HG03575 (cell line): ENCODE data around the gene EXT2.

ENCODE experiments used
- ATAC-seq: cut with Tn5 transposase; IDR thresholded peaks from one replicate; pipeline ENCODE4 v1.9.1; 2021; ENCODE audit not compliant: unreplicated experiment, insufficient number of reproducible peaks, low FRiP score; ENCODE audit errors: extremely low read depth

Gene EXT2

GRCh38 chr11:44149651-44150050 lies 54.2 kb downstream of the EXT2 start:
- ATAC-seq, result no peak

- ATAC-seq, result no peak
These were observed 54.9 kb downstream of the EXT2 start for GRCh38 chr11:44150401-44150800.

- ATAC-seq, result no peak
These were observed 61.5 kb downstream of the EXT2 start for GRCh38 chr11:44157019-44157418.

GRCh38 chr11:44158384-44158783 lies 62.9 kb downstream of the EXT2 start:
- no peak for ATAC-seq

- no peak for ATAC-seq
These were observed 64.6 kb downstream of the EXT2 start for GRCh38 chr11:44159848-44160721.

GRCh38 chr11:44162004-44162403 lies 66.5 kb downstream of the EXT2 start:
- ATAC-seq, result no peak

GRCh38 chr11:44162662-44163061 lies 67.2 kb downstream of the EXT2 start:
- ATAC-seq, result no peak

- no peak for ATAC-seq
These were observed 70.0 kb downstream of the EXT2 start for GRCh38 chr11:44165432-44165831.

GRCh38 chr11:44167046-44167445 lies 71.6 kb downstream of the EXT2 start:
- ATAC-seq, result no peak

- ATAC-seq, result no peak
These were observed 76.0 kb downstream of the EXT2 start for GRCh38 chr11:44171518-44171917.

GRCh38 chr11:44172966-44173365 lies 77.5 kb downstream of the EXT2 start:
- ATAC-seq, result no peak

- ATAC-seq, result no peak
These were observed 79.4 kb downstream of the EXT2 start for GRCh38 chr11:44174842-44175241.

- ATAC-seq, result no peak
These were observed 81.2 kb downstream of the EXT2 start for GRCh38 chr11:44176546-44177213.

GRCh38 chr11:44177905-44178304 lies 82.4 kb downstream of the EXT2 start:
- ATAC-seq, result no peak

GRCh38 chr11:44178381-44178780 lies 82.9 kb downstream of the EXT2 start:
- no peak for ATAC-seq

- no peak for ATAC-seq
These were observed 83.7 kb downstream of the EXT2 start for GRCh38 chr11:44179173-44179572.

- ATAC-seq, result no peak
These were observed 84.6 kb downstream of the EXT2 start for GRCh38 chr11:44180107-44180506.

- no peak for ATAC-seq
These were observed 90.0 kb downstream of the EXT2 start for GRCh38 chr11:44185522-44185921.

- ATAC-seq, result no peak
These were observed 90.9 kb downstream of the EXT2 start for GRCh38 chr11:44186321-44186930.

GRCh38 chr11:44188643-44189042 lies 93.2 kb downstream of the EXT2 start:
- no peak for ATAC-seq
